H9 (cell line): Measurements from ENCODE around the gene CHRM4. TPM values are rescaled to one million over a fixed set of nuclear protein-coding genes. Genes with fewer than 3 reads are reported as not detected.

Source experiments
- DNase-seq: peaks from one replicate; pipeline ENCODE4 v3.0.0-alpha.2; 2017
- H2AFZ ChIP-seq: one replicate; pipeline ENCODE4 v1.6.1; 2013; ENCODE audit warnings: mild to moderate bottlenecking, low read length, control low read depth, moderate library complexity
- H2AK5ac ChIP-seq: 2 replicates; pipeline ENCODE4 v1.6.1; 2013; ENCODE audit warnings: low read length, control low read depth, mixed read lengths; ENCODE audit not compliant: insufficient read length
- H2BK120ac ChIP-seq: one replicate; pipeline ENCODE4 v1.6.1; 2013; ENCODE audit warnings: low read depth, mild to moderate bottlenecking, low read length, control low read depth, inconsistent platforms; ENCODE audit not compliant: poor library complexity, severe bottlenecking
- H2BK12ac ChIP-seq: 2 replicates; pipeline ENCODE4 v1.6.1; 2013; ENCODE audit warnings: low read length, control low read depth, mixed read lengths, low read depth; ENCODE audit not compliant: insufficient read length
- H2BK15ac ChIP-seq: 2 replicates; pipeline ENCODE4 v1.6.1; 2013; ENCODE audit warnings: low read depth, low read length, control low read depth
- H2BK20ac ChIP-seq: one replicate; pipeline ENCODE4 v1.6.1; 2013; ENCODE audit warnings: low read depth, mild to moderate bottlenecking, low read length, control low read depth, inconsistent platforms; ENCODE audit not compliant: poor library complexity, severe bottlenecking
- H2BK5ac ChIP-seq: 2 replicates; pipeline ENCODE4 v1.6.1; 2013; ENCODE audit warnings: low read length, control low read depth, mixed read lengths; ENCODE audit not compliant: insufficient read length
- H3K14ac ChIP-seq: 2 replicates; pipeline ENCODE4 v1.6.1; 2013; ENCODE audit warnings: low read length, control low read depth; ENCODE audit not compliant: insufficient read depth
- H3K18ac ChIP-seq: 2 replicates; pipeline ENCODE4 v1.6.1; 2013; ENCODE audit warnings: low read depth, mild to moderate bottlenecking, mixed read lengths, low read length, control low read depth; ENCODE audit not compliant: insufficient read length
- H3K23ac ChIP-seq: 2 replicates; pipeline ENCODE4 v1.6.1; 2013; ENCODE audit warnings: low read length, control low read depth, mixed read lengths, low read depth; ENCODE audit not compliant: insufficient read length
- H3K23me2 ChIP-seq: 2 replicates; pipeline ENCODE4 v1.6.1; 2013; ENCODE audit warnings: low read depth, mild to moderate bottlenecking, mixed read lengths, low read length, control low read depth; ENCODE audit not compliant: insufficient read length, poor library complexity, severe bottlenecking
- H3K27ac ChIP-seq: 2 replicates; pipeline ENCODE4 v1.5.1; 2013; ENCODE audit warnings: low read length, control low read depth, mixed read lengths, low read depth; ENCODE audit not compliant: insufficient read length
- H3K27me3 ChIP-seq: 2 replicates; pipeline ENCODE4 v1.6.1; 2013; ENCODE audit warnings: low read length, control low read depth, inconsistent platforms; ENCODE audit not compliant: insufficient read depth
- H3K4ac ChIP-seq: 2 replicates; pipeline ENCODE4 v1.6.1; 2013; ENCODE audit warnings: low read depth, mild to moderate bottlenecking, control low read depth, inconsistent platforms, low read length, moderate library complexity
- H3K4me1 ChIP-seq: 2 replicates; pipeline ENCODE4 v1.6.1; 2013; ENCODE audit warnings: low read length, control low read depth, inconsistent platforms; ENCODE audit not compliant: insufficient read depth
- H3K4me2 ChIP-seq: 2 replicates; pipeline ENCODE4 v1.6.1; 2013; ENCODE audit warnings: low read length, control low read depth, mixed read lengths; ENCODE audit not compliant: insufficient read length, insufficient read depth
- H3K56ac ChIP-seq: 2 replicates; pipeline ENCODE4 v1.6.1; 2013; ENCODE audit warnings: low read depth, mild to moderate bottlenecking, mixed read lengths, low read length, control low read depth; ENCODE audit not compliant: insufficient read length
- H3K79me1 ChIP-seq: 2 replicates; pipeline ENCODE4 v1.6.1; 2013; ENCODE audit warnings: low read depth, mild to moderate bottlenecking, moderate library complexity, low read length, control low read depth, inconsistent platforms; ENCODE audit not compliant: insufficient read depth, poor library complexity, severe bottlenecking
- H3K79me2 ChIP-seq: 2 replicates; pipeline ENCODE4 v1.6.1; 2013; ENCODE audit warnings: low read length, control low read depth, inconsistent platforms; ENCODE audit not compliant: insufficient read depth
- H3K9ac ChIP-seq: 2 replicates; pipeline ENCODE4 v1.6.1; 2013; ENCODE audit warnings: low read length, control low read depth, mixed read lengths; ENCODE audit not compliant: insufficient read length; ENCODE audit errors: extremely low read depth
- H3K9me3 ChIP-seq: one replicate; pipeline ENCODE4 v1.6.1; 2013; ENCODE audit warnings: low read depth, low read length, inconsistent platforms; ENCODE audit not compliant: control insufficient read depth
- H3T11ph ChIP-seq: one replicate; pipeline ENCODE4 v1.6.1; 2013; ENCODE audit warnings: mild to moderate bottlenecking, low read length, control low read depth, inconsistent platforms
- H4K20me1 ChIP-seq: one replicate; pipeline ENCODE4 v1.6.1; 2013; ENCODE audit not compliant: control insufficient read depth, insufficient read length, insufficient read depth
- H4K5ac ChIP-seq: 2 replicates; pipeline ENCODE4 v1.6.1; 2013; ENCODE audit warnings: low read depth, mild to moderate bottlenecking, mixed read lengths, low read length, control low read depth; ENCODE audit not compliant: insufficient read length
- H4K8ac ChIP-seq: replicated peaks from 2 replicates; pipeline ENCODE4 v1.6.1; 2013; ENCODE audit warnings: low read length, control low read depth, mixed read lengths, low read depth; ENCODE audit not compliant: insufficient read length
- H4K91ac ChIP-seq: 2 replicates; pipeline ENCODE4 v1.6.1; 2013; ENCODE audit warnings: low read depth, mild to moderate bottlenecking, moderate library complexity, mixed read lengths, low read length, control low read depth; ENCODE audit not compliant: insufficient read length
- H3K27ac Mint-ChIP-seq, 3 experiments: 2 replicates in 2 of 3; 3 replicates in 1 of 3; pipeline ENCODE4 v1.8.0; 2020 to 2021; ENCODE audit warnings: mixed read lengths in 3 of 3, mild to moderate bottlenecking in 1 of 3, moderate library complexity in 1 of 3
- H3K27me3 Mint-ChIP-seq: 2 replicates; pipeline ENCODE4 v1.8.0; 2021; ENCODE audit warnings: low read depth, mild to moderate bottlenecking, moderate library complexity, mixed read lengths
- H3K36me3 Mint-ChIP-seq, 3 experiments: 2 replicates in 2 of 3; 3 replicates in 1 of 3; pipeline ENCODE4 v1.8.0; 2020 to 2021; ENCODE audit warnings: low read depth in 3 of 3, mixed read lengths in 3 of 3; ENCODE audit not compliant: insufficient read depth in 1 of 3
- H3K4me1 Mint-ChIP-seq, 2 experiments: 2 replicates each; pipeline ENCODE4 v1.8.0; 2020; ENCODE audit warnings: mixed read lengths in 2 of 2
- H3K4me3 Mint-ChIP-seq, 2 experiments: 2 replicates in 1 of 2; 3 replicates in 1 of 2; pipeline ENCODE4 v1.8.0; 2020 to 2021; ENCODE audit warnings: mild to moderate bottlenecking in 2 of 2, mixed read lengths in 2 of 2, moderate library complexity in 1 of 2
- H3K9me3 Mint-ChIP-seq, 2 experiments: 2 replicates in 1 of 2; 3 replicates in 1 of 2; pipeline ENCODE4 v1.8.0; 2020; ENCODE audit warnings: mild to moderate bottlenecking in 2 of 2, mixed read lengths in 2 of 2, moderate library complexity in 1 of 2
- CTCF ChIP-seq: fragments of 200-600 bp; sonication (generic); conservative IDR thresholded peaks from 3 replicates; pipeline ENCODE4 v1.8.0; 2021; ENCODE audit warnings: antibody characterized with exemption, mild to moderate bottlenecking
- total RNA-seq: library from RNA; stranded (reverse); gene quantifications from 2 replicates; pipeline ENCODE4 v1.2.1, GENCODE V29; 2021

Gene CHRM4
- total RNA-seq, 1 experiment from 2014 or later, result 1.0 TPM

- Histone ChIP-seq H4K5ac (no peak overlapping the region), H2BK12ac (no peak overlapping the region), H3K79me1 (no peaks in the 10 kb centered on the region), H3K9me3 (no peaks in the 10 kb centered on the region), H3K23ac (no peak overlapping the region), H3K4me2 (no peak overlapping the region), H3K9ac (no peak overlapping the region), H2AFZ (no peak overlapping the region), H3K14ac (no peak overlapping the region), H2BK15ac (no peak overlapping the region), H3K4ac (no peak overlapping the region), H3K27me3 (no peaks in the 10 kb centered on the region), H3K27ac (no peak overlapping the region), H4K8ac (no peak overlapping the region), H3K56ac (no peak overlapping the region), H3K18ac (no peak overlapping the region), H2BK20ac (no peak overlapping the region), H2BK5ac (no peak overlapping the region), H3K79me2 (no peaks in the 10 kb centered on the region), H4K91ac (no peak overlapping the region), H2AK5ac (no peak overlapping the region), H3K23me2 (no peaks in the 10 kb centered on the region), H3K4me1 (peaks cover 7% of the 10 kb centered on the region; the same call in 1 of the 2 replicates), H3T11ph (no peak overlapping the region), H4K20me1 (no peaks in the 10 kb centered on the region), H2BK120ac (no peak overlapping the region)
- Mint-ChIP-seq H3K36me3 (peaks cover 17 to 48% (median 23%) of the 10 kb centered on the region in 3 experiments; a peak in 6 of 7 replicates), H3K4me1 (peaks cover 35 to 47% of the 10 kb centered on the region in 2 experiments), H3K4me3 (no peak overlapping the region), H3K9me3 (no peaks in the 10 kb centered on the region), H3K27ac (no peak overlapping the region), H3K27me3 (no peaks in the 10 kb centered on the region; the same call in 1 of the 2 replicates)
- no peak for TF ChIP-seq CTCF
- DNase-seq, result no peak
Observed at GRCh38 chr11:46431211-46431610, 39.6 kb upstream of the CHRM4 start.
